ENCODE data around the gene PHTF2.

DNA sequence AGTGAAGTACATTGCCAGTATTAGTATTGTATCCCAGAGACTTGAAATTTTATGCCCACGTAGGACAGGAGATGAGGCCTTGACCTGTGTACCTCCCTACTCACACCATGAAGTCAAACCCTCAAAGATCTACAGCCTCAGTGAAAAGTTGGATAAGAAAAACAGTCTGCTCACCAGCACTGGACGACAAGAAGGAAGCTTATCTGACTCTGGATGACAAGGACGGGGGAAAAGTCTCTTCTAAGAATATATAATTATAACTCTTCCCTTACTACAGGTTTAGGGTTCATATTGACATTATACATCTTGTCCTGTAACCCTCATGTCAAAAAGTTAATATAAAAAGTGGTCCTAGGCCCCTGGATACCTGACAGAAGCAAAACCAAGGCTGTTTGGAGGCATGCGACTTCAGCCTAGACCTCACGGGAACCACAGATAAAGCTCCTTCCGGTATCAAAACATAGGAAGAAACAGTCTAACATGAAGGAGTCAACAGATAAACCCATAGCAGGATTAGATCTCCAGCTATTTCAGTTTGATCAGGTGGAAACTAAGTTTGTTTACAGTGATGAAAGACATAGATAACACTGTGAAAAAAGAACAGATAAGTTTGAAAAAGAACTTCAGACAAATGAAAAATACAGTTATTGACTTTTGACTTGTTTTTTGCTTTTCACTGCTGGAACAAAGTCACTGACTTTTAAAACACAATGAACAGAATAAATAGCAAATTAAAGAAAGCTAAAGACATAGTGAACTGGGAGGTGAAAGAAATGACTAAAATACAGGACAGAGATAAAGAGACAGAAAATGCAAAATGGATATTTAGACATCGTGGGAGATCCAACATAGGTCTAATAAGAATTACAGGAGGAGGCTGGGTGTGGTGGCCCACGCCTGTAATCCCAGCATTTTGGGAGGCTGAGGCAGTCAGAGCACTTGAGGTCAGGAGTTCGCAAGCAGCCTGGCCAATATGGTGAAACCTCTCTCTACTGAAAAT, 145.9 kb downstream of the PHTF2 start:
- TF ChIP-seq, protein P1, sequence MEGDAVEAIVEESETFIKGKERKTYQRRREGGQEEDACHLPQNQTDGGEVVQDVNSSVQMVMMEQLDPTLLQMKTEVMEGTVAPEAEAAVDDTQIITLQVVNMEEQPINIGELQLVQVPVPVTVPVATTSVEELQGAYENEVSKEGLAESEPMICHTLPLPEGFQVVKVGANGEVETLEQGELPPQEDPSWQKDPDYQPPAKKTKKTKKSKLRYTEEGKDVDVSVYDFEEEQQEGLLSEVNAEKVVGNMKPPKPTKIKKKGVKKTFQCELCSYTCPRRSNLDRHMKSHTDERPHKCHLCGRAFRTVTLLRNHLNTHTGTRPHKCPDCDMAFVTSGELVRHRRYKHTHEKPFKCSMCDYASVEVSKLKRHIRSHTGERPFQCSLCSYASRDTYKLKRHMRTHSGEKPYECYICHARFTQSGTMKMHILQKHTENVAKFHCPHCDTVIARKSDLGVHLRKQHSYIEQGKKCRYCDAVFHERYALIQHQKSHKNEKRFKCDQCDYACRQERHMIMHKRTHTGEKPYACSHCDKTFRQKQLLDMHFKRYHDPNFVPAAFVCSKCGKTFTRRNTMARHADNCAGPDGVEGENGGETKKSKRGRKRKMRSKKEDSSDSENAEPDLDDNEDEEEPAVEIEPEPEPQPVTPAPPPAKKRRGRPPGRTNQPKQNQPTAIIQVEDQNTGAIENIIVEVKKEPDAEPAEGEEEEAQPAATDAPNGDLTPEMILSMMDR (IDR thresholded peaks at IDR 0.05) = no peak
- TF ChIP-seq POLR2A (IDR thresholded peaks at IDR 0.05) = no peak

All from Peyer's patch (tissue), 4 donors.